Muscle of back (tissue), 11 donors: Measurements from ENCODE around the gene AKT3. TPM values are rescaled to one million over a fixed set of nuclear protein-coding genes. Genes with fewer than 3 reads are reported as not detected.
A peak's percentile ranks its signal among the peaks of the same experiment; 100 is the strongest.
"Not testable (repeated sequence)": the region's sequence is repeated elsewhere in the genome, so short reads cannot be mapped to it uniquely, and the experiment has no call there.

Source experiments
- DNase-seq, 3 donors: peaks; one replicate each; pipeline versions ENCODE4 v3.0.0 to v3.0.0-alpha.2; 2013
- polyA plus RNA-seq, 10 donors: library from polyadenylated mRNA; unstranded; fragments of 120-200 nt; gene quantifications; one replicate each; pipeline ENCODE4 v1.2.1, GENCODE V29; 2013; ENCODE audit not compliant: insufficient read length in 10 of 10

Gene AKT3
- polyA plus RNA-seq, 10 donors = 18.3 to 26.9 (median 23.2) TPM

GRCh38 chr1:243605604-243606003 is 244.4 kb downstream of the AKT3 start:
- DNase-seq = no peak

- DNase-seq = no peak
These were observed 248.3 kb downstream of the AKT3 start for GRCh38 chr1:243601720-243602119.

- DNase-seq = peak in 1 of 3 donors; percentile 29
These were observed 251.6 kb downstream of the AKT3 start for GRCh38 chr1:243598433-243598832.

GRCh38 chr1:243597383-243597782 is 252.7 kb downstream of the AKT3 start:
- no peak for DNase-seq

- DNase-seq = peak in 1 of 3 donors; percentile 88
These were observed 253.5 kb downstream of the AKT3 start for GRCh38 chr1:243596431-243597062.

- DNase-seq = no peak
These were observed 254.4 kb downstream of the AKT3 start for GRCh38 chr1:243595527-243596210.

- DNase-seq = no peak
These were observed 255.6 kb downstream of the AKT3 start for GRCh38 chr1:243594455-243594854.

GRCh38 chr1:243589286-243589685 is 260.8 kb downstream of the AKT3 start:
- DNase-seq = not testable (repeated sequence)

GRCh38 chr1:243587823-243588560 is 262.1 kb downstream of the AKT3 start:
- DNase-seq = no peak

GRCh38 chr1:243587285-243587684 is 262.8 kb downstream of the AKT3 start:
- no peak for DNase-seq

- no peak for DNase-seq
These were observed 264.1 kb downstream of the AKT3 start for GRCh38 chr1:243585982-243586381.

GRCh38 chr1:243582326-243582725 is 267.7 kb downstream of the AKT3 start:
- peak in 2 of 3 donors; percentile 5 to 57 for DNase-seq

- DNase-seq = no peak
These were observed 269.1 kb downstream of the AKT3 start for GRCh38 chr1:243580984-243581383.

- DNase-seq = no peak
These were observed 270.0 kb downstream of the AKT3 start for GRCh38 chr1:243580072-243580471.

GRCh38 chr1:243575070-243575469 is 275.0 kb downstream of the AKT3 start:
- DNase-seq = no peak

GRCh38 chr1:243572940-243573339 is 277.1 kb downstream of the AKT3 start:
- no peak for DNase-seq

GRCh38 chr1:243568793-243569192 is 281.2 kb downstream of the AKT3 start:
- no peak for DNase-seq

GRCh38 chr1:243564814-243565213 is 285.2 kb downstream of the AKT3 start:
- no peak for DNase-seq

- DNase-seq = no peak
These were observed 286.3 kb downstream of the AKT3 start for GRCh38 chr1:243563732-243564131.

- DNase-seq = no peak
These were observed 287.6 kb downstream of the AKT3 start for GRCh38 chr1:243562473-243562872.

GRCh38 chr1:243561588-243562319 is 288.3 kb downstream of the AKT3 start:
- no peak for DNase-seq

- DNase-seq = no peak
These were observed 290.4 kb downstream of the AKT3 start for GRCh38 chr1:243559575-243560162.
